Tibial nerve (tissue), 4 donors: Measurements from ENCODE around the gene KPTN.
A peak's percentile ranks its signal among the peaks of the same experiment; 100 is the strongest.

Experiments
- EP300 ChIP-seq, 2 donors: sonication (generic); formaldehyde crosslinking; IDR thresholded peaks; one replicate each; pipeline ENCODE4 v1.6.1; 2017; ENCODE audit warnings: antibody characterized with exemption in 2 of 2, mild to moderate bottlenecking in 1 of 2
- TF ChIP-seq, protein P1 (sequence below), 5 experiments: fragments of 200-600 bp in 3 of 5; fragments of 450-650 bp in 2 of 5; sonication (generic) in 3 of 5; IDR thresholded peaks; one replicate each; pipeline ENCODE4 v1.5.1; 2016 to 2019; ENCODE audit warnings: antibody characterized with exemption in 5 of 5, mild to moderate bottlenecking in 3 of 5, moderate library complexity in 2 of 5

GRCh38 chr19:47427241-47428176 is 56.5 kb downstream of the KPTN start:
- TF ChIP-seq, protein P1, sequence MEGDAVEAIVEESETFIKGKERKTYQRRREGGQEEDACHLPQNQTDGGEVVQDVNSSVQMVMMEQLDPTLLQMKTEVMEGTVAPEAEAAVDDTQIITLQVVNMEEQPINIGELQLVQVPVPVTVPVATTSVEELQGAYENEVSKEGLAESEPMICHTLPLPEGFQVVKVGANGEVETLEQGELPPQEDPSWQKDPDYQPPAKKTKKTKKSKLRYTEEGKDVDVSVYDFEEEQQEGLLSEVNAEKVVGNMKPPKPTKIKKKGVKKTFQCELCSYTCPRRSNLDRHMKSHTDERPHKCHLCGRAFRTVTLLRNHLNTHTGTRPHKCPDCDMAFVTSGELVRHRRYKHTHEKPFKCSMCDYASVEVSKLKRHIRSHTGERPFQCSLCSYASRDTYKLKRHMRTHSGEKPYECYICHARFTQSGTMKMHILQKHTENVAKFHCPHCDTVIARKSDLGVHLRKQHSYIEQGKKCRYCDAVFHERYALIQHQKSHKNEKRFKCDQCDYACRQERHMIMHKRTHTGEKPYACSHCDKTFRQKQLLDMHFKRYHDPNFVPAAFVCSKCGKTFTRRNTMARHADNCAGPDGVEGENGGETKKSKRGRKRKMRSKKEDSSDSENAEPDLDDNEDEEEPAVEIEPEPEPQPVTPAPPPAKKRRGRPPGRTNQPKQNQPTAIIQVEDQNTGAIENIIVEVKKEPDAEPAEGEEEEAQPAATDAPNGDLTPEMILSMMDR (IDR thresholded peaks at IDR 0.05): peak; percentile 71 to 85 (median 78)
- no peak for TF ChIP-seq EP300 (IDR thresholded peaks at IDR 0.05)
